ENCODE results near the gene KYNU. TPM values are rescaled to one million over a fixed set of nuclear protein-coding genes. Genes with fewer than 3 reads are reported as not detected.

The KYNU gene
- total RNA-seq, 1 experiment from 2014 or later: 0.37 TPM

GRCh38 chr2:142841788-142842187 lies 35.7 kb upstream of the KYNU start:
- Histone ChIP-seq H4K8ac (replicated peaks; ENCODE audit: insufficient read length, low read depth, low read length) (no peak overlapping the region), H3K56ac (ENCODE audit: insufficient read length, low read depth, low read length) (no peak overlapping the region), H2BK15ac (ENCODE audit: low read depth, low read length) (no peak overlapping the region), H3K14ac (ENCODE audit: insufficient read depth, low read length) (no peak overlapping the region), H4K91ac (ENCODE audit: insufficient read length, low read depth, low read length) (no peak overlapping the region), H3T11ph (ENCODE audit: low read length) (no peak overlapping the region), H2AFZ (ENCODE audit: low read length) (no peak overlapping the region), H3K4me1 (ENCODE audit: insufficient read depth, low read length) (no peaks in the 10 kb centered on the region), H3K4ac (ENCODE audit: low read depth, low read length) (no peak overlapping the region), H3K23me2 (ENCODE audit: insufficient read length, low read depth, low read length, poor library complexity, severe bottlenecking) (no peaks in the 10 kb centered on the region), H2AK5ac (ENCODE audit: insufficient read length, low read length) (no peak overlapping the region), H3K79me1 (ENCODE audit: insufficient read depth, low read depth, low read length, poor library complexity, severe bottlenecking) (no peaks in the 10 kb centered on the region), H3K27me3 (ENCODE audit: insufficient read depth, low read length) (no peaks in the 10 kb centered on the region), H4K20me1 (ENCODE audit: control insufficient read depth, insufficient read depth, insufficient read length) (no peaks in the 10 kb centered on the region), H3K79me2 (ENCODE audit: insufficient read depth, low read length) (no peaks in the 10 kb centered on the region), H2BK5ac (ENCODE audit: insufficient read length, low read length) (no peak overlapping the region), H3K9me3 (ENCODE audit: control insufficient read depth, low read depth, low read length) (no peaks in the 10 kb centered on the region), H3K27ac (ENCODE audit: insufficient read length, low read depth, low read length) (no peak overlapping the region), H3K4me2 (ENCODE audit: insufficient read depth, insufficient read length, low read length) (no peak overlapping the region), H2BK12ac (ENCODE audit: insufficient read length, low read depth, low read length) (no peak overlapping the region), H3K9ac (ENCODE audit: extremely low read depth, insufficient read length, low read length) (no peak overlapping the region), H2BK120ac (ENCODE audit: low read depth, low read length, poor library complexity, severe bottlenecking) (no peak overlapping the region), H3K23ac (ENCODE audit: insufficient read length, low read depth, low read length) (no peak overlapping the region), H4K5ac (ENCODE audit: insufficient read length, low read depth, low read length) (no peak overlapping the region), H3K18ac (ENCODE audit: insufficient read length, low read depth, low read length) (no peak overlapping the region), H2BK20ac (ENCODE audit: low read depth, low read length, poor library complexity, severe bottlenecking) (no peak overlapping the region)
- no peak for DNase-seq
- TF ChIP-seq CTCF (conservative IDR thresholded peaks at IDR 0.05): no peak
- WGBS (ENCODE audit: extremely low coverage, insufficient read length, low lambda C conversion rate): no CpG with 5 or more reads among the region's 2 CpGs
- no peak overlapping the region for H3K4me3 Mint-ChIP-seq
- peaks cover 8 to 9% of the 10 kb centered on the region in 2 experiments for H3K4me1 Mint-ChIP-seq
- no peaks in the 10 kb centered on the region for H3K36me3 Mint-ChIP-seq (ENCODE audit: insufficient read depth in 1 of 3, low read depth in 3 of 3)
- no peaks in the 10 kb centered on the region for H3K9me3 Mint-ChIP-seq
- H3K27ac Mint-ChIP-seq: no peak overlapping the region
- no peaks in the 10 kb centered on the region for H3K27me3 Mint-ChIP-seq (ENCODE audit: low read depth)

Measured in H9 (cell line).